GM19328 (cell line): ENCODE measurements around the gene NEMP2.
"Not testable (repeated sequence)": the region's sequence is repeated elsewhere in the genome, so short reads cannot be mapped to it uniquely, and the experiment has no call there.

Experiments
- ATAC-seq: cut with Tn5 transposase; IDR thresholded peaks from one replicate; pipeline ENCODE4 v1.9.1; 2021; ENCODE audit warnings: mild to moderate bottlenecking, moderate library complexity; ENCODE audit not compliant: unreplicated experiment

NEMP2 gene

DNA sequence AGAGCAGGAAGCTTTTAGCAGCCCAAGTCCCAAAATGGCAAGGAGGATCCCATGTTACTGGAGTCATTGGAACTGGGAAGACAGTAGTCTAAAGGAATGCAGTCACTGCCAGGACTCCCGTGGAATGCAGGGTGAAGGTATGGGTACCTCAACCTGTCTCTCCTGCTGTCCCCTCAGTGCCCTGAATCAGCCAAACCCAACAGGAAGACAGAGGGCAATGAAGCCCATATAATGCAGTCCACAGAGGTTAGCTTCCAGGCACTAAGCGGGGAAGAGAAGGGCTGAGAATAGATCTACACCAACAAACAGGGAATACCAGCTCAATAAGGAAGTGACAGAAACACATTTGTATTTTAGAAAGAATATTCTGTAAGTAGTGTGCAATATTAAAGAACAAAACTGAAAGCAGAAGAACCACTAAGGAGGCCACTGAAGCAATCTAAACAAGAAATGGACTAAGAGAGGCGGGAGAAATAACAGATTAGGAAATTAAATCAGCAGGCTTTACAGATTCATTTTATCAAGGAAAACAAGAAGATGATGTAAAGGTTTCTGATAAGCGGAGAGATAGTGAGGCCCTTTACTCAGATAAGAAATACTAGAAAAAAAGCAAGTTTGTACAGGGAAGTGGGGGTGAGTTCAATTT, 8.3 kb downstream of the NEMP2 start:
- no peak for ATAC-seq

DNA sequence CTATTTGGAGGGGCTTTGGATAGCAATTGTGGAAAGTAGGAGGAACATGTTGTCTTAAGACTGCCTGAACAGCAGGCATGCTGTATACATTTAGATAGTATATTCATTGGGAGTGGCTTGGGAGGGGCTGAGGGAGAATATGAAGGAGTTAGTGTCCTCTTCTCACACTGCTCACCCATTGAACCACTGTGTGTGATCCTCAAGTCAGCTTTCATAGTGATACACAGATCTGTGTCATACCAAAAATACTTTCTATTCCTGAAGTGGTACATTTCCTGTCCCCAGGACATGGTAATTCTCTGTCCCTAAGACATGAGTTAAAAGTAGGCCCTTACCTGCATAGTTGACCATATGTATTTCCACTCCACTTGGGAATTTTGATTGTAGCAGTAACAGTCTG, 9.6 kb downstream of the NEMP2 start:
- no peak for ATAC-seq

DNA sequence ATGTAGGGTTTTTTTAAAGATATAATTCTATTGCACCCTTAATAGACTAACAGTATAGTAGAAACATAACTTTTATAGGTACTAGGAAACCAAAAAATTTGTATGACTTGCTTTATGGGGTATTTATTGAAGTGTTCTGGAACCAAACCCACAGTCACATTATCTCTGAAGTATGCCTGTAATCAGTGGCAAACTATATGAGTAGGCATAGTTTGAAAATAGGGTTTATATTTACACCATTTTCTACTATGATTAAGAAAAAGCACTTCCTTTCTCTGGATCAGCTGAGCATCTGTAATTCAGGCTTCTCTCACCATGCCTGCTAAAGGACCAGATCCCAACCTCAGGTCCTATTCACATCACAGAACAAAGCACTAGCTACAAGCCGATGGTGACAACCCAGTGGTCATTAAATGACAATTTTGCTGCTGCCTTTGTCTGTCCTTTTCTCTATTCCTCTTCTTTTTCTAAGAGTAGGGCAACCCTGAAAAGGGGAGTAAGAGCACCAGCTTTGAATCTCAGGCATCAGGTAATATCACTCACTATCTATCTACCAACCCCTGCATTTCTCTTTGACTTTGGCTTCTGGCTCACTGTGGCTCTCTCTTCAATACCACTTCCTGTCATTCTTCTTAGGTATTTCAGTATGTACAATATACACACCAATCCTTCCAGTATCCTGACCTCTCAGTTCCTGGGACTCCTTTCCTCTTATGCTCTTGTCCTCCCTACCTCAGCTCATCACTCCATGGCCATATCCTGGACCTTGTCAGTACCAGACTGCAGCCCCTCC, 14.4 kb downstream of the NEMP2 start:
- no peak for ATAC-seq

GRCh38 chr2:190517468-190517867, 17.1 kb downstream of the NEMP2 start:
- no peak for ATAC-seq

GRCh38 chr2:190515687-190516086, 18.8 kb downstream of the NEMP2 start:
- ATAC-seq: no peak

DNA sequence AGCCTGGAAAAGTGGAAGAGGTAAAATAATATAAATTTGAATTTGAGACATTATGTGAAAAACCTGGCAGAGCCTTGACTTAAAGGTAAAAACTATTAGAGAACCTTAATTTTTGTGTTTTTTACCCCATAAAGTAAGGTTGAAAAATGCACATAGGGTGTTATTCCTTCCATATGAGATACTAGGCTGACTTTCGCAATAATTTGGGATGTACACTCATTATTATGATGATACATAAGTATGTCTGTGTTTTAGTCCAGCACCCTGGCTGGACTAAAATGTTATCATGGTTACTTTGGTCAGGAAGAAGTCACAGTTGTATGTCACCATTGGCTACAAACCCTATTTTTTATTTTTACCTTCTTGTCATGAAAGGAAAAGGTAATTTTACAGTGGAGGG, 19.8 kb downstream of the NEMP2 start:
- no peak for ATAC-seq

GRCh38 chr2:190513877-190514276, 20.6 kb downstream of the NEMP2 start:
- no peak for ATAC-seq

DNA sequence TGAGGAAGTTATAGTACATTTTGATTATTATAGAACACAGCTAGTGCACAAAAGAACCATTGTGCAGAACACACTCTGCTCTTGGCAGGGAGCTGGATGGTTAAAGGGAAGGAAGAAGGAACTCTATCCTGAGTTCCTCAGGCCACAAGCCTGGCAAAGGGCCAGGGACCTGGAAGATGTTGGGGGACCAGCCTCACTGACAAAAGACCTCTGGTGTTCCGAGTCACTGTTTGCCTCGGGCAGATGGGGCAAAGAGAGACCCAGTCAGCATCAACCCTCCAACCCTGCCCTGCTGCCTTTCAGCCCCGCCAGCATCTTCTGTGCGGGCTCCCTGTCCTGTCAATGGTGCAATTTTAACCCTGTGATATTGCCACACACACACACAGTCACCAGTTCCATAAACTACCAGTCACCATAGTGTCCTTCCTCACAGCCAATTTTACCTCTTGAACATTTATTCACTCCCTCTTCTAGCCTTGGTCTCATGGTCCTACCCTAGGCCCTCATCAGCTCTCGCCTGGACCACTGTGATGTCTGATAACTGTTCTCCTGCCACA, 21.9 kb downstream of the NEMP2 start:
- no peak for ATAC-seq

- no peak for ATAC-seq
Measured at GRCh38 chr2:190511104-190511503, 23.4 kb downstream of the NEMP2 start.

- not testable (repeated sequence) for ATAC-seq
Measured at GRCh38 chr2:190509895-190510294, 24.6 kb downstream of the NEMP2 start.

DNA sequence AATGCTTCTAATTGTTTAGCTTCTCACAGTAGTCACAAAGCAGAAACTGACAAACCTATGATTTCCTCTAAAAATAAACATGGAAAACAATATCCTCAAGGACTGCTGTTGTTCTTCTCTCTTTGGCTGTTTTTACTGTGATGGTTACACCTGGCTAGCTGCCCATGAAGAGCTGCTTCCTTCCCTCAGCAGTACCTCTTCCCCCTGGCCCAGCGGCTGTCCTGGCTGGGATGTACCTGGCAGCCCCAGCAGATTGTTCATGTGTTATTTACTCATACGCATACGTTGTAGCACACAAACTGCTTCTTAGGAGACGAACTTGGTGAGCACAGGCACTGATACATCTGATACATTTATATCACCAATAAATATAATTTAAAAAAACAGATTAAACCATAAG, 27.4 kb downstream of the NEMP2 start:
- ATAC-seq: no peak

DNA sequence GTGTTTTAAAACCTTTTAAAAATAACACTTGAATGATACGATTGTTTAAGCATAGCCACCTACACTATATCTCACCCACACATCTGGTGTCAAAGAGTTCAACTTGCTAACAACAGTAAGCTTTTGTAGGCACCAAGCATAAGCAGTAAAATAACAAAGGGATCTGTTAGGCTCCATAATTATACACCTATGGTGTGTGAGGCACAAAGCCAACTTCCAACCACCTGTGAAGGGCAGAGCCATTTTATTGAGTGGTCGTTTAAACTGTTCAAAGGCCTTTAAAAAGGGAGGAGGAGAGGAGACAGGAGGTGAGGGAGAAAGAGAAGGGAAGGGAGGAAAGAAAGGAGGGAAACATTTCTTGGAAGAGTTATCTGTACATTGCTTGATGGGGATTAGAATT, 27.9 kb downstream of the NEMP2 start:
- no peak for ATAC-seq

GRCh38 chr2:190505696-190506095, 28.8 kb downstream of the NEMP2 start:
- ATAC-seq: no peak

- no peak for ATAC-seq
Measured at GRCh38 chr2:190504912-190505311, 29.6 kb downstream of the NEMP2 start.

DNA sequence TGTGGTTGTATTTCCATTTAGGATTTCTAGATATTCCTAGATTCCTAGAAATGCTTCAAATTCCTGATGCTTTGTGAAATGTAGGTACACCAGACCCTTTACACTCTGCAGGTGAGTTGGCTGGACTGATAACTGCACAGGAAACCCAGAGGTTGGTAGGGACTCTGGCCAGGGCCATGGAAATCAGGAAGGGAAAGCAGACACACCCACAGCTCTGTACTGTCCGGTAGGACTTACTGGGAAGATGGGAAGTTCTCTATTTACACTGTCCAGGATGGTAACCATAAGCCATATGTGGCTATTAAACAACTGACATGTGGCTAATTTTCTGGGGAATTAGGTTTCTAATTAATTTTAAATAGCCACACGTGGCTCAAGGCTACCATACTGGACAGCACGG, 31.4 kb downstream of the NEMP2 start:
- no peak for ATAC-seq

GRCh38 chr2:190501702-190502407, 32.7 kb downstream of the NEMP2 start:
- no peak for ATAC-seq

GRCh38 chr2:190501231-190501630, 33.3 kb downstream of the NEMP2 start:
- no peak for ATAC-seq

GRCh38 chr2:190500054-190500502, 34.4 kb downstream of the NEMP2 start:
- no peak for ATAC-seq

DNA sequence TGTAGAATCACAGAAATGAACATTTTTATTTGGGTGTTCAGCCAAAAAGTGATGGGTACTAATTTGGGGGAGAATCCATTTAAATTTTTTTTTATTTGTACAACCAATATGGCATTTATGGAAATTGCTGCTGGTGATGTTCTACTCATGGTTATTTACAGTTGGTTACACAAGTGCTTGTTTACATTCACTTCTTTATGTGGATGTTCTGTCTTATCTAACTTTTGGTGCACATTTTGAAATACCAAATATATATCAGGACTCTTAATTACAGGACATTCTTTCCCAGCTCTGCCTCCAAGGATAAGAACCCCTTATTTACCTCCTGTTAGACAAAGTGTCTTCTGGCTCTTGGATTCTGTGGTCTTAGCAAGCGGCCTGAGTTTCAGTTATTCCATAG, 35.2 kb downstream of the NEMP2 start:
- no peak for ATAC-seq

- ATAC-seq: no peak
Measured at GRCh38 chr2:190497428-190497827, 37.1 kb downstream of the NEMP2 start.

- not testable (repeated sequence) for ATAC-seq
Measured at GRCh38 chr2:190494600-190495227, 39.8 kb downstream of the NEMP2 start.
